OCI-M1 (cell line): ENCODE results near the gene DGCR8.
"Not testable (repeated sequence)": the region's sequence is repeated elsewhere in the genome, so short reads cannot be mapped to it uniquely, and the experiment has no call there.

Experiments
- DNase-seq: peaks from one replicate; lab custom pipeline; 2025; lab: John Stamatoyannopoulos, UW

Gene DGCR8

GRCh38 chr22:20154602-20155187 lies 74.7 kb downstream of the DGCR8 start:
- no peak for DNase-seq

- no peak for DNase-seq
Observed at GRCh38 chr22:20155330-20156041, 75.4 kb downstream of the DGCR8 start.

- no peak for DNase-seq
Observed at GRCh38 chr22:20156042-20156389, 76.0 kb downstream of the DGCR8 start.

GRCh38 chr22:20156611-20157429 lies 76.8 kb downstream of the DGCR8 start:
- peak; percentile 93 for DNase-seq

GRCh38 chr22:20157430-20158183 lies 77.6 kb downstream of the DGCR8 start:
- no peak for DNase-seq

GRCh38 chr22:20158391-20159036 lies 78.5 kb downstream of the DGCR8 start:
- no peak for DNase-seq

GRCh38 chr22:20159076-20159475 lies 79.0 kb downstream of the DGCR8 start:
- no peak for DNase-seq

- DNase-seq = not testable (repeated sequence)
Observed at GRCh38 chr22:20159531-20159930, 79.5 kb downstream of the DGCR8 start.

- DNase-seq = no peak
Observed at GRCh38 chr22:20160041-20160440, 80.0 kb downstream of the DGCR8 start.
